IPS DF 6.9 (cell line): ENCODE measurements around the gene SERPINE3.

Experiments used
- DNase-seq: peaks from one replicate; pipeline ENCODE4 v3.0.0-alpha.2; 2013; ENCODE audit warnings: low read depth, low spot score
- H3K27ac ChIP-seq: one replicate; pipeline ENCODE4 v1.5.1; 2013; ENCODE audit warnings: low read length, control low read depth
- H3K27me3 ChIP-seq: 2 replicates; pipeline ENCODE4 v1.6.1; 2013; ENCODE audit warnings: mild to moderate bottlenecking, low read length; ENCODE audit not compliant: control insufficient read depth, insufficient read depth
- H3K36me3 ChIP-seq: 2 replicates; pipeline ENCODE4 v1.6.1; 2013; ENCODE audit warnings: low read length; ENCODE audit not compliant: control insufficient read depth, insufficient read depth
- H3K4me1 ChIP-seq: 2 replicates; pipeline ENCODE4 v1.6.1; 2013; ENCODE audit warnings: low read length; ENCODE audit not compliant: control insufficient read depth, insufficient read depth
- H3K4me3 ChIP-seq: 2 replicates; pipeline ENCODE4 v1.5.1; 2013; ENCODE audit warnings: mild to moderate bottlenecking, low read length
- H3K9me3 ChIP-seq: 2 replicates; pipeline ENCODE4 v1.6.1; 2013; ENCODE audit warnings: low read length, inconsistent platforms; ENCODE audit not compliant: control insufficient read depth, insufficient read depth
- WGBS: extraction: QIAGEN DNeasy Blood & Tissue Kit; methylation state at CpG from one replicate; pipeline ENCODE4 v1.1.7; 2013; ENCODE audit warnings: mixed read lengths, missing lambda C conversion rate; ENCODE audit not compliant: insufficient read length, insufficient coverage; 5-methylcytosine and 5-hydroxymethylcytosine counted together

The SERPINE3 gene

GRCh38 chr13:51380269-51380668, 40.8 kb downstream of the SERPINE3 start:
- no peak overlapping the region for H3K27ac ChIP-seq
- 100% methylated on average over 1 of the region's 4 CpGs for WGBS
- H3K27me3 ChIP-seq = no peaks in the 10 kb centered on the region
- no peaks in the 10 kb centered on the region for H3K9me3 ChIP-seq
- H3K4me3 ChIP-seq = no peak overlapping the region
- no peak for DNase-seq
- H3K36me3 ChIP-seq = no peaks in the 10 kb centered on the region; the same call in 1 of the 2 replicates
- H3K4me1 ChIP-seq = no peaks in the 10 kb centered on the region

GRCh38 chr13:51385114-51385513, 45.6 kb downstream of the SERPINE3 start:
- H3K36me3 ChIP-seq = no peaks in the 10 kb centered on the region; the same call in 1 of the 2 replicates
- no peaks in the 10 kb centered on the region for H3K27me3 ChIP-seq
- H3K4me1 ChIP-seq = no peaks in the 10 kb centered on the region
- H3K4me3 ChIP-seq = no peak overlapping the region
- DNase-seq = no peak
- H3K27ac ChIP-seq = no peak overlapping the region
- WGBS = no CpG with 5 or more reads among the region's 2 CpGs
- no peaks in the 10 kb centered on the region for H3K9me3 ChIP-seq

- Histone ChIP-seq H3K4me3 (no peak overlapping the region), H3K36me3 (no peaks in the 10 kb centered on the region), H3K27ac (no peak overlapping the region)
These were observed 55.2 kb downstream of the SERPINE3 start for GRCh38 chr13:51394724-51395123.

GRCh38 chr13:51396352-51396751, 56.9 kb downstream of the SERPINE3 start:
- H3K27me3 ChIP-seq = no peaks in the 10 kb centered on the region
- no CpG with 5 or more reads among the region's 2 CpGs for WGBS
- H3K4me1 ChIP-seq = no peaks in the 10 kb centered on the region
- H3K36me3 ChIP-seq = no peaks in the 10 kb centered on the region
- H3K9me3 ChIP-seq = no peaks in the 10 kb centered on the region
- no peak for DNase-seq
- H3K4me3 ChIP-seq = no peak overlapping the region
- H3K27ac ChIP-seq = no peak overlapping the region

More at GRCh38 chr13:51394724-51395123, 55.2 kb downstream of the SERPINE3 start:
- Histone ChIP-seq H3K27me3 (no peaks in the 10 kb centered on the region), H3K9me3 (no peaks in the 10 kb centered on the region), H3K4me1 (no peaks in the 10 kb centered on the region)
- no peak for DNase-seq

GRCh38 chr13:51397262-51397941, 57.9 kb downstream of the SERPINE3 start:
- DNase-seq = no peak
- WGBS = no CpG with 5 or more reads among the region's 6 CpGs
- H3K36me3 ChIP-seq = no peaks in the 10 kb centered on the region

GRCh38 chr13:51405176-51405575, 65.7 kb downstream of the SERPINE3 start:
- Histone ChIP-seq H3K4me1 (no peaks in the 10 kb centered on the region), H3K9me3 (no peaks in the 10 kb centered on the region), H3K36me3 (no peaks in the 10 kb centered on the region), H3K27me3 (no peaks in the 10 kb centered on the region), H3K27ac (no peak overlapping the region), H3K4me3 (no peak overlapping the region)
- no peak for DNase-seq
- 100% methylated on average over 1 of the region's 2 CpGs for WGBS

More at GRCh38 chr13:51397262-51397941, 57.9 kb downstream of the SERPINE3 start:
- H3K4me3 ChIP-seq = no peak overlapping the region
- no peak overlapping the region for H3K27ac ChIP-seq
- no peaks in the 10 kb centered on the region for H3K27me3 ChIP-seq
- H3K4me1 ChIP-seq = no peaks in the 10 kb centered on the region
- H3K9me3 ChIP-seq = no peaks in the 10 kb centered on the region

- Histone ChIP-seq H3K27me3 (no peaks in the 10 kb centered on the region), H3K36me3 (no peaks in the 10 kb centered on the region; the same call in 1 of the 2 replicates), H3K9me3 (no peaks in the 10 kb centered on the region), H3K4me3 (no peak overlapping the region), H3K27ac (no peak overlapping the region), H3K4me1 (no peaks in the 10 kb centered on the region)
- DNase-seq = no peak
- WGBS = no CpG with 5 or more reads among the region's 3 CpGs
These were observed 72.9 kb downstream of the SERPINE3 start for GRCh38 chr13:51412431-51412830.
